Measurements from ENCODE around the gene AP1G2. TPM values are rescaled to one million over a fixed set of nuclear protein-coding genes. Genes with fewer than 3 reads are reported as not detected.
A peak's percentile ranks its signal among the peaks of the same experiment; 100 is the strongest.

Gene AP1G2
- total and polyA plus RNA-seq, 2 of the 13 experiments (the other 11 are each of a cell fraction or from before 2014, with no cell fraction given) = 96.9 to 611 TPM

GRCh38 chr14:23546450-23547035 lies 21.0 kb downstream of the AP1G2 start:
- Histone ChIP-seq H3K4me1 (ENCODE audit: insufficient read depth, low read length) (peaks cover 67% of the 10 kb centered on the region), H3K9me3 (ENCODE audit: low read length) (no peaks in the 10 kb centered on the region), H3K4me2 (ENCODE audit: low read depth, low read length) (peak overlapping the region; percentile 10), H3K4me3 (replicated peaks in 1 of 3; ENCODE audit: insufficient read depth in 1 of 3, low read depth in 2 of 3, low read length in 3 of 3) (no peak overlapping the region), H3K27ac (ENCODE audit: extremely low read length, insufficient read depth, low read length) (no peak overlapping the region), H3K27me3 (ENCODE audit: control insufficient read depth in 1 of 2, insufficient read depth in 2 of 2, low read length in 2 of 2) (no peaks in the 10 kb centered on the region; a peak in 1 of 5 replicates), H3K36me3 (replicated peaks in 1 of 2; ENCODE audit: control insufficient read depth in 1 of 2, insufficient read depth in 2 of 2, low read length in 2 of 2) (no peaks in the 10 kb centered on the region), H3K79me2 (ENCODE audit: insufficient read depth, low read length) (no peaks in the 10 kb centered on the region), H3K9ac (ENCODE audit: insufficient read depth, low read depth, low read length) (no peak overlapping the region), H4K20me1 (ENCODE audit: insufficient read depth, low read length) (no peaks in the 10 kb centered on the region), H2AFZ (ENCODE audit: low read length) (no peak overlapping the region)
- DNase-seq (ENCODE audit: low spot score) = no peak
- ChIA-PET POLR2A (interaction anchor here (0.8 to 1.8 kb wide), 8 partner anchors 8 to 225 kb away, joined by 3 to 11 read pairs (median 4); partner anchors contain the start of gene PABPN1), CTCF (ENCODE audit: low intra/inter-chr PET ratio, low total read pairs) (no interaction called here)
- in situ Hi-C loops (cut with HindIII; ENCODE audit: extremely low pct_ligation_motif_present, low pct_unique_long_range_greater_than_20kb) (no loop called here), intact Hi-C loops (cut with micrococcal nuclease; ENCODE audit: unreplicated experiment) (no loop called here)
- WGBS (ENCODE audit: low lambda C conversion rate) = 34% methylated on average over 10 of the region's 10 CpGs
- ATAC-seq = peak; percentile 37
- no peak for FAIRE-seq
- no TSS peak for BruUV-seq (replicated peaks)
- TF ChIP-seq, protein P1, sequence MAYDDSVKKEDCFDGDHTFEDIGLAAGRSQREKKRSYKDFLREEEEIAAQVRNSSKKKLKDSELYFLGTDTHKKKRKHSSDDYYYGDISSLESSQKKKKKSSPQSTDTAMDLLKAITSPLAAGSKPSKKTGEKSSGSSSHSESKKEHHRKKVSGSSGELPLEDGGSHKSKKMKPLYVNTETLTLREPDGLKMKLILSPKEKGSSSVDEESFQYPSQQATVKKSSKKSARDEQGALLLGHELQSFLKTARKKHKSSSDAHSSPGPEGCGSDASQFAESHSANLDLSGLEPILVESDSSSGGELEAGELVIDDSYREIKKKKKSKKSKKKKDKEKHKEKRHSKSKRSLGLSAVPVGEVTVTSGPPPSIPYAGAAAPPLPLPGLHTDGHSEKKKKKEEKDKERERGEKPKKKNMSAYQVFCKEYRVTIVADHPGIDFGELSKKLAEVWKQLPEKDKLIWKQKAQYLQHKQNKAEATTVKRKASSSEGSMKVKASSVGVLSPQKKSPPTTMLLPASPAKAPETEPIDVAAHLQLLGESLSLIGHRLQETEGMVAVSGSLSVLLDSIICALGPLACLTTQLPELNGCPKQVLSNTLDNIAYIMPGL (CRISPR knock-in tag; IDR thresholded peaks at IDR 0.05; ENCODE audit: borderline replicate concordance in 1 of 2, low read depth in 1 of 2) = 0 out of 4 replicates have a peak, but pooled peaks of 1 of the 2 experiments have one; percentile 26
- 0 out of 2 replicates have a peak, but pooled peaks have one; percentile 17 for TF ChIP-seq GZF1 (CRISPR knock-in tag; IDR thresholded peaks at IDR 0.05)
- TF ChIP-seq ZBTB3 (CRISPR knock-in tag; IDR thresholded peaks at IDR 0.05; ENCODE audit: borderline replicate concordance, low read depth) = no peak
- no peak for TF ChIP-seq ZMYM4 (CRISPR knock-in tag; IDR thresholded peaks at IDR 0.05)
- no peak for TF ChIP-seq STAG1 (CRISPR knock-in tag; IDR thresholded peaks at IDR 0.05)
- no peak for TF ChIP-seq ZNF3 (CRISPR knock-in tag; IDR thresholded peaks at IDR 0.05)
- TF ChIP-seq, protein P2, sequence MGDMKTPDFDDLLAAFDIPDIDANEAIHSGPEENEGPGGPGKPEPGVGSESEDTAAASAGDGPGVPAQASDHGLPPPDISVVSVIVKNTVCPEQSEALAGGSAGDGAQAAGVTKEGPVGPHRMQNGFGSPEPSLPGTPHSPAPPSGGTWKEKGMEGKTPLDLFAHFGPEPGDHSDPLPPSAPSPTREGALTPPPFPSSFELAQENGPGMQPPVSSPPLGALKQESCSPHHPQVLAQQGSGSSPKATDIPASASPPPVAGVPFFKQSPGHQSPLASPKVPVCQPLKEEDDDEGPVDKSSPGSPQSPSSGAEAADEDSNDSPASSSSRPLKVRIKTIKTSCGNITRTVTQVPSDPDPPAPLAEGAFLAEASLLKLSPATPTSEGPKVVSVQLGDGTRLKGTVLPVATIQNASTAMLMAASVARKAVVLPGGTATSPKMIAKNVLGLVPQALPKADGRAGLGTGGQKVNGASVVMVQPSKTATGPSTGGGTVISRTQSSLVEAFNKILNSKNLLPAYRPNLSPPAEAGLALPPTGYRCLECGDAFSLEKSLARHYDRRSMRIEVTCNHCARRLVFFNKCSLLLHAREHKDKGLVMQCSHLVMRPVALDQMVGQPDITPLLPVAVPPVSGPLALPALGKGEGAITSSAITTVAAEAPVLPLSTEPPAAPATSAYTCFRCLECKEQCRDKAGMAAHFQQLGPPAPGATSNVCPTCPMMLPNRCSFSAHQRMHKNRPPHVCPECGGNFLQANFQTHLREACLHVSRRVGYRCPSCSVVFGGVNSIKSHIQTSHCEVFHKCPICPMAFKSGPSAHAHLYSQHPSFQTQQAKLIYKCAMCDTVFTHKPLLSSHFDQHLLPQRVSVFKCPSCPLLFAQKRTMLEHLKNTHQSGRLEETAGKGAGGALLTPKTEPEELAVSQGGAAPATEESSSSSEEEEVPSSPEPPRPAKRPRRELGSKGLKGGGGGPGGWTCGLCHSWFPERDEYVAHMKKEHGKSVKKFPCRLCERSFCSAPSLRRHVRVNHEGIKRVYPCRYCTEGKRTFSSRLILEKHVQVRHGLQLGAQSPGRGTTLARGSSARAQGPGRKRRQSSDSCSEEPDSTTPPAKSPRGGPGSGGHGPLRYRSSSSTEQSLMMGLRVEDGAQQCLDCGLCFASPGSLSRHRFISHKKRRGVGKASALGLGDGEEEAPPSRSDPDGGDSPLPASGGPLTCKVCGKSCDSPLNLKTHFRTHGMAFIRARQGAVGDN (CRISPR knock-in tag; IDR thresholded peaks at IDR 0.05) = 0 out of 2 replicates have a peak, but pooled peaks have one; percentile 19
- 0 out of 2 replicates have a peak, but pooled peaks have one; percentile 59 for TF ChIP-seq TMF1 (CRISPR knock-in tag; IDR thresholded peaks at IDR 0.05; ENCODE audit: low read depth)
- TF ChIP-seq NRL (CRISPR knock-in tag; IDR thresholded peaks at IDR 0.05; ENCODE audit: borderline replicate concordance) = 0 out of 2 replicates have a peak, but pooled peaks have one; percentile 40
- TF ChIP-seq AGO1 (IDR thresholded peaks at IDR 0.05; ENCODE audit: low read depth, low read length, poor library complexity, severe bottlenecking) = no peak
- TF ChIP-seq ZBTB33 (CRISPR knock-in tag; IDR thresholded peaks at IDR 0.05) = 0 out of 2 replicates have a peak, but pooled peaks have one; percentile 31
- TF ChIP-seq ZNF496 (CRISPR knock-in tag; IDR thresholded peaks at IDR 0.05; ENCODE audit: insufficient replicate concordance) = no peak
- 0 out of 2 replicates have a peak, but pooled peaks have one; percentile 56 for TF ChIP-seq RFXAP (CRISPR knock-in tag; IDR thresholded peaks at IDR 0.05; ENCODE audit: borderline replicate concordance)
- TF ChIP-seq ZNF773 (CRISPR knock-in tag; IDR thresholded peaks at IDR 0.05; ENCODE audit: borderline replicate concordance) = 0 out of 2 replicates have a peak, but pooled peaks have one; percentile 27
- TF ChIP-seq ZNF737 (CRISPR knock-in tag; IDR thresholded peaks at IDR 0.05; ENCODE audit: borderline replicate concordance) = no peak
